ENCODE data around the gene PAX6. TPM values are rescaled to one million over a fixed set of nuclear protein-coding genes. Genes with fewer than 3 reads are reported as not detected.

PAX6 gene
- 0.63 TPM in 1 of 2 replicates, not detected in the other for total RNA-seq (ENCODE audit: low replicate concordance)

DNA sequence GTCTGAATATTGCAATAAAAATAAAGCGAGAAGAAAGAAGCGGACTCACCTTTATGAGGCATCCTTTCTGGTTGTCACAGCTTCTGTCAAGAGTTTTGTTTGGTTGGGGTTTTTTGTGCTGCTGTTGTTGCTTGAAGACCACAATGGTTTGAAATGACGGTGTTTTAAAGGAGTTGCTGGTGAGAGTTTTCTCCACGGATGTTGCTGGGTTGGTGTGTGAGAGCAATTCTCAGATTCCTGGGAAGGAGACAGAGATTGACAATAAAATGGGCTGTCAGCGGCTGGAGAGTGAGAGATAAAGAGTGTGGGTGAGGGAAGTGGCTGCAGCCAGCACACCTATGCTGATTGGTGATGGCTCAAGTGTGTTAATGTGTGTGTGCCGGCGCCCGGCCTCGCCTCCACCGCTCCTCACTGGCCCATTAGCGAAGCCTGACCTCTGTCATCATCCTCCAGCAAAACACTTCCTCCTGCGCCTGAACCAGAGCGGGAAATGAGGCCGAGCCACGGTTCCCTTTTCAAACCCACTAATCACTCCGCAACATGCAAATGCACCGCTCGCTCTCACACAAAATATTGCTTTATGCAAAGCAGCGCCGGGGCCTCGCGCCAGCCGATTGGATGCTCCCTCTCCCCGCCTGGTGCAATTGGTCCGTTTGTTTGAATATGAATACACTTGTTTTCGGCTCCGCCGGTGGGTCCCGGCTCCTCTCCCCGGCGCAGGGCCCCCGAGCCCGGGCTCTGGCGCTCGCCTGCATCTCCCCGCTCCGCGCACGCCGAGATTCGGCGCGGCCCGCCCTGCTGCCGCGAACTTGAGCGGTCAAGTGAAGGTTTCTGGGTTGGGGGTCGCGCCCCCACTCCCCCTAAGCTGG lies at the start of gene PAX6:
Gene PAX6, minus strand, starts transcription at position 544 of the 869 bp plus-strand sequence. CDS start 4,911 bp downstream, outside the sequence.
- DNase-seq (ENCODE audit: low read depth), result peak; percentile 45
- TF ChIP-seq, protein P1, sequence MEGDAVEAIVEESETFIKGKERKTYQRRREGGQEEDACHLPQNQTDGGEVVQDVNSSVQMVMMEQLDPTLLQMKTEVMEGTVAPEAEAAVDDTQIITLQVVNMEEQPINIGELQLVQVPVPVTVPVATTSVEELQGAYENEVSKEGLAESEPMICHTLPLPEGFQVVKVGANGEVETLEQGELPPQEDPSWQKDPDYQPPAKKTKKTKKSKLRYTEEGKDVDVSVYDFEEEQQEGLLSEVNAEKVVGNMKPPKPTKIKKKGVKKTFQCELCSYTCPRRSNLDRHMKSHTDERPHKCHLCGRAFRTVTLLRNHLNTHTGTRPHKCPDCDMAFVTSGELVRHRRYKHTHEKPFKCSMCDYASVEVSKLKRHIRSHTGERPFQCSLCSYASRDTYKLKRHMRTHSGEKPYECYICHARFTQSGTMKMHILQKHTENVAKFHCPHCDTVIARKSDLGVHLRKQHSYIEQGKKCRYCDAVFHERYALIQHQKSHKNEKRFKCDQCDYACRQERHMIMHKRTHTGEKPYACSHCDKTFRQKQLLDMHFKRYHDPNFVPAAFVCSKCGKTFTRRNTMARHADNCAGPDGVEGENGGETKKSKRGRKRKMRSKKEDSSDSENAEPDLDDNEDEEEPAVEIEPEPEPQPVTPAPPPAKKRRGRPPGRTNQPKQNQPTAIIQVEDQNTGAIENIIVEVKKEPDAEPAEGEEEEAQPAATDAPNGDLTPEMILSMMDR (IDR thresholded peaks at IDR 0.05; ENCODE audit: insufficient read depth, low read length), result no peak
- peak within 1 kb of the TSS; percentile 58 for H3K4me3 ChIP-seq (ENCODE audit: low read depth, low read length)

DNA sequence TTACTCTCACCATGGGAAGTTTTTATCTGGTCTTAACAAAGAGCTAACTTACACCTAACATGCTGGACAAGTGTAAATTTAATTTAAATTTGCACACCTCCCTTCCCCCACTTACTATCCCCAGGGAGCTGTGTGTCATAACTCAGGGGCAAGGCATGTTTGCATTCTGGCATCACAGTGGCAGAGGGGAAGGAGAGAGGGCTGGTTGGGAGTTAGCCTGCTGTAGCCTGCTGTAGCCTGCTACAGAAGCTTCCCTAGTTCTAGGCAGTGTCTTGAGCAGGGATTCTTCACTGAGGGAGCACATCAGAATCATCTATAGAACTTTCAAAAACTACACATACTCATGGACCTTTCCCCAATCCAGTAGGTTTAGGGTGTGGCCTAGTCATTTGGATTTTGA lies 49.3 kb upstream of the PAX6 start:
- TF ChIP-seq, protein P1 (IDR thresholded peaks at IDR 0.05; ENCODE audit: insufficient read depth, low read length), result no peak

DNA sequence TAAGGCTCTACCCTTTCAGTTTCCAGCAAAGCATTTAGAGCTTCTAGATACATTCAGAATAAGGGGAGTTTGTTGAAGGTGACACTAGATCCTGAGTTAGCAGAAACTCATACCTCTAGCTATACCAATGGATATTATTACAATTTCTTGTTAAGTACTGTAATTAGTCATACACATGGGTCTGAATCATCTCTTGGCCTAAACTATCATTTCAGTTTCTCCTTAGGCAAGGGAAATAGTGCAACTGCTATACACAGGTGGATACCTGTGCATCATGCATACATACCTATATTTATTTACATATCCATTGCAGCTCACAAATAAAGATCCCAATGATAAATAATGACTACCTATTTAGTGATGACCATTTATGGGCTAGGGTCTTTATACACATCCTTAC lies 45.1 kb upstream of the PAX6 start:
- DNase-seq (ENCODE audit: low read depth), result no peak
- H3K4me3 ChIP-seq (ENCODE audit: low read depth, low read length), result no peak overlapping the region
- TF ChIP-seq, protein P1 (IDR thresholded peaks at IDR 0.05; ENCODE audit: insufficient read depth, low read length), result no peak

More for the DNA sequence above, 49.3 kb upstream of the PAX6 start:
- DNase-seq (ENCODE audit: low read depth), result no peak
- no peak overlapping the region for H3K4me3 ChIP-seq (ENCODE audit: low read depth, low read length)

DNA sequence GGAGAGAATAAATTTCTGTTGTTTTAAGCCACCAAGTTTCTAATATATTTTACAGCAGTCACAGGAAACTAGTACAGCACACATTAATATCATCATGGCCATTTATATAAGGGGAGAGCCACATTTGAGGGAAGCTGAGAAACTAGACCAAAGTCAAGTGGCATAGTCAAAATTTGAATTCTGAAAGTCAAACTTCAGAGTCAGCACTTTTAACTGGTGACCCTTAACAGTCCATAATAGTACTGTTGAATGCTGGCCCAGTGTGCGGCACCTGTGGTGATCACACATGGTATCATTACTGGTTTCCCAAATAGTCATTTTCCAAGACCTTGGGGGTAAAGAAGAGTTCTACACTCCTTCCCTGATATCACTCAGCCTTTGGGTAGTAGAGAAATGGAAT lies 44.3 kb upstream of the PAX6 start:
- DNase-seq (ENCODE audit: low read depth), result no peak
- no peak overlapping the region for H3K4me3 ChIP-seq (ENCODE audit: low read depth, low read length)
- TF ChIP-seq, protein P1 (IDR thresholded peaks at IDR 0.05; ENCODE audit: insufficient read depth, low read length), result no peak

DNA sequence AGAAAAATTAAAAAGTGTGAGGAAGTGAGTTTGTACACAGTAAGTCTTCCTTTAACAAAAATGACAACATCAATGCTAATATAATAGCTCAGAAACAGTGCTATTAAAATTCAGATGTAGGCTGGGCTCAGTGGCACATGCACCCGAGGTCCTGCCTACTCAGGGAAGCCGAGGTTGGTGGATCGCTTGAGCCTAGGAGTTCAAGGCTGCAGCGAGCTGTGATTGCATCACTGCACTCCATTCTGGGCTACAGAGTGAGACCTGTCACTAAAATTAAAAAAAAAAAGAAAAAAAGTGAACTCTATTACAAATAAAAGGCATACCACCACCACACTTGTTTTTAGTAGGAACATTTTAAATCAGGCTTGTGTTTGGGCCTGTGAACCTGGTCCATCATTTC lies 39.2 kb upstream of the PAX6 start:
- DNase-seq (ENCODE audit: low read depth), result no peak
- TF ChIP-seq, protein P1 (IDR thresholded peaks at IDR 0.05; ENCODE audit: insufficient read depth, low read length), result no peak
- H3K4me3 ChIP-seq (ENCODE audit: low read depth, low read length), result no peak overlapping the region

DNA sequence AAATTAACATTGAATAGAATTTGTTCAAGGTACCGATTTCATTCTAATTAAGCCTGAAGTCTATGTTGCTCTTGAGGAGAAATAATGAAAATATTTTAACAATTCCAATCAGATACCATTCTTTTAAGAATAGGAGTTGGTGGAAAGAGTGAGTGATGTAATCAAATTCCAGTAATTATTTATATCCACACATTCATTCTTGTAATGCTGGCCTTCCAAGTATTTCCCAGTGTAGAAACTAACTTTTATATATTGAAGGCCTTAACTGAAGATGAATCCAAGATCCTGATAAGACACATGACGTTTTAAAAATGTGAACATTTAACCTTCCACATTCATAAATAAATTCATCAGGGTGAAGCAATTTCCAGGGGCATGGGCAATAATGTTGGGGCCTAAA lies 36.6 kb upstream of the PAX6 start:
- DNase-seq (ENCODE audit: low read depth), result no peak
- no peak overlapping the region for H3K4me3 ChIP-seq (ENCODE audit: low read depth, low read length)
- TF ChIP-seq, protein P1 (IDR thresholded peaks at IDR 0.05; ENCODE audit: insufficient read depth, low read length), result no peak

All from fibroblast of the aortic adventitia (primary cell).